GM19193 (cell line): ENCODE results near the gene COBL.

Experiments
- POLR2A ChIP-seq: IDR thresholded peaks from 4 replicates; pipeline ENCODE4 v1.6.1; 2011; ENCODE audit not compliant: insufficient read depth, insufficient read length; ENCODE audit errors: extremely low read depth

Gene COBL

DNA sequence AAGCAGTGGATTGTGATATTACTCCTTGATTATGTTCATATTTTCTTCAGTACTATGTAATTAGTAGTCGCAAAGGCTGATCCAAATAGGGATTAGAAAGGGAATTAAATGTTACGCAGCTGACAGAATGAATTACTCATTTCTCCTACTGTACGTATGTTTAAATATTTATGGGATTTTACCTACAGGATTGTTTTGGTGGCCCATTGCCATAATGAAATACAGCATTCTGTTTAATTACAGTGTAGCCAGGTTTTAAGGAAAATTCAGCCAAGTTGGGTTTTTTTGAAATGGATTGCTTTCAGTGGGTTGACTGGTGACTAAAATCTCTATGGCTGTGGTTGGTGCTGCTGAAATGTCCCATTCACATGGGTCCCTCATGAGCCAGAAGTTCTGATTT lies 336.2 kb downstream of the COBL start:
- no peak for TF ChIP-seq POLR2A

- no peak for TF ChIP-seq POLR2A
Observed at GRCh38 chr7:50978633-50979215, 337.9 kb downstream of the COBL start.

- no peak for TF ChIP-seq POLR2A
Observed at GRCh38 chr7:50977421-50977820, 339.2 kb downstream of the COBL start.

GRCh38 chr7:50976064-50976463 lies 340.5 kb downstream of the COBL start:
- no peak for TF ChIP-seq POLR2A

DNA sequence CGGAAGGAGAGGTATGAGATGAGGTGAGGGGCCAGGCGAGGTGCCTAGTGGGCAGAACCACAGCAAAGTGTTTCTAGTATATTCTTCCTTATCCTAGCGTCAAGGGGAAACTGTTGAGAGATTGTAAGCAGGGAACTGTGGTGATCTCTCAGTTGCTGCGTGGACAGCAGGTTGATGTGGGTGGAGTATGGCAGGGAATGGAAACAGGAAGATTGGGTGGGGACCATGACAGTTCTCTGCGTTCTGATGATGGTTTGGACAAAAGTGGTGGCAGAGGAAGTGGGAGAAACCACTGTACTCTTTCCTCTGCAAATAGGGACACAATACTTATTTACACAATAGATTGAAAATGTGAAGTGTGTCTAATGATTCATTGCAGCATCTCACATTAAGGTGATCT lies 342.4 kb downstream of the COBL start:
- no peak for TF ChIP-seq POLR2A

DNA sequence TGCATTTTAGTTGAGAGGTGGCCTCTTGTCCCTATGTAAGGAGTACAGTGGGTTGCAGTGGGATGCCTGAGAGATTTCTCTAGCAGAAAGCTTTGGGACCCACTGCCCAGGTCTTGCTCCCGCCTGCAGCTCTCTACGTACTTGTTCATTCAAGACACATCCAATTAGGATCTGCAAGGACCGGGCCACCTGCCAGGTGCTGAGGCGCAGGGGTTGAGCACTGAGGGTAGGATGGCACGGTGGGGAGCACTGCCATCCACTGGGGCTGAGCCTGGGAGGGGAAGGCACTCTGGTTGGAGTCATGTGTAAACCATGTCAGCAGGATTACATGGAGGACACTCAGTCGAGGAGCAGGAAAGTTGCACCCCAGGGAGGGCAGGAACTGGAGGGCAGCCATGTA lies 342.8 kb downstream of the COBL start:
- no peak for TF ChIP-seq POLR2A

GRCh38 chr7:50970092-50970491 lies 346.5 kb downstream of the COBL start:
- TF ChIP-seq POLR2A = no peak
